GM13977 (cell line): ENCODE results near the gene RNF20.
"Not testable (repeated sequence)": the region's sequence is repeated elsewhere in the genome, so short reads cannot be mapped to it uniquely, and the experiment has no call there.

Source experiments
- DNase-seq: peaks from one replicate; pipeline ENCODE4 v3.0.0; 2012; ENCODE audit warnings: low spot score
- in situ Hi-C: fragments of 300-500 bp; cut with MboI; formaldehyde crosslinking; loops from one replicate; pipeline ENCODE4 v1.12.0; 2022; ENCODE audit warnings: low sequenced_read_pairs, low pct_unique_long_range_greater_than_20kb, mixed read lengths, inconsistent platforms; ENCODE audit not compliant: unreplicated experiment
- TF ChIP-seq, protein P1 (sequence below): IDR thresholded peaks from 2 replicates; pipeline ENCODE4 v1.5.1; 2012; ENCODE audit warnings: mild to moderate bottlenecking, control low read depth; ENCODE audit not compliant: insufficient read depth; ENCODE audit errors: extremely low read depth, missing control alignments

Gene RNF20

DNA sequence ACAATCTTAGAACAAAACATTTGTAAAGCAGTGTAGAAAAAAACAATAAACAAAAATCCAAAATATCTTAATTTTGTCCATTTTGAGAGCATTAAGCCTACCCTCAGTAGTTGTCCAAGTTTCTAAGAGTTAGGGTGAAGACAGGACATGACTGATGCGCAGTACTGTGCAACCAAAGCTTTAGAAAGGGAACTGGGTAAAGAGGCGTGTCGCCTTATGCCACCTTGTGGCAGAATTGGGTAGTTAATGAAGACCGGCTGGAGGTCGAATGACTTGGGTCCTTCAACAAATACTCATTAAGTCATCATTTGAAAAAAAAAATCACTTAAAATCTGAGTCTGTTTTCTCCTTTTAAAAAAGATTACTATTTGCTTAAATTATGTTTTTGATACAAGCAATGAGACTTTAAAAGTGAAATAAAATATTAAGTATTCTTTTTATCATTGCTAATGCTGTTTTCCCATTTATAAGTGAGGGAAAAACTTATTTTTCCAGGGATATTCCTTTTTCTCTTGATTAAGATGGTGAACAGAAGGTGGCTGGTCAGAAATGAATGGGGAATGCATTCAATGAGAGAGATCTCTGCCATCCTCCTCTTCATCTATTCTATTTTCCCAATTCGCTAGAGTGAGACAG lies 3.5 kb upstream of the RNF20 start:
- DNase-seq: peak; percentile 61
- TF ChIP-seq, protein P1, sequence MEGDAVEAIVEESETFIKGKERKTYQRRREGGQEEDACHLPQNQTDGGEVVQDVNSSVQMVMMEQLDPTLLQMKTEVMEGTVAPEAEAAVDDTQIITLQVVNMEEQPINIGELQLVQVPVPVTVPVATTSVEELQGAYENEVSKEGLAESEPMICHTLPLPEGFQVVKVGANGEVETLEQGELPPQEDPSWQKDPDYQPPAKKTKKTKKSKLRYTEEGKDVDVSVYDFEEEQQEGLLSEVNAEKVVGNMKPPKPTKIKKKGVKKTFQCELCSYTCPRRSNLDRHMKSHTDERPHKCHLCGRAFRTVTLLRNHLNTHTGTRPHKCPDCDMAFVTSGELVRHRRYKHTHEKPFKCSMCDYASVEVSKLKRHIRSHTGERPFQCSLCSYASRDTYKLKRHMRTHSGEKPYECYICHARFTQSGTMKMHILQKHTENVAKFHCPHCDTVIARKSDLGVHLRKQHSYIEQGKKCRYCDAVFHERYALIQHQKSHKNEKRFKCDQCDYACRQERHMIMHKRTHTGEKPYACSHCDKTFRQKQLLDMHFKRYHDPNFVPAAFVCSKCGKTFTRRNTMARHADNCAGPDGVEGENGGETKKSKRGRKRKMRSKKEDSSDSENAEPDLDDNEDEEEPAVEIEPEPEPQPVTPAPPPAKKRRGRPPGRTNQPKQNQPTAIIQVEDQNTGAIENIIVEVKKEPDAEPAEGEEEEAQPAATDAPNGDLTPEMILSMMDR: peak; percentile 77
- in situ Hi-C loops: no loop called here

DNA sequence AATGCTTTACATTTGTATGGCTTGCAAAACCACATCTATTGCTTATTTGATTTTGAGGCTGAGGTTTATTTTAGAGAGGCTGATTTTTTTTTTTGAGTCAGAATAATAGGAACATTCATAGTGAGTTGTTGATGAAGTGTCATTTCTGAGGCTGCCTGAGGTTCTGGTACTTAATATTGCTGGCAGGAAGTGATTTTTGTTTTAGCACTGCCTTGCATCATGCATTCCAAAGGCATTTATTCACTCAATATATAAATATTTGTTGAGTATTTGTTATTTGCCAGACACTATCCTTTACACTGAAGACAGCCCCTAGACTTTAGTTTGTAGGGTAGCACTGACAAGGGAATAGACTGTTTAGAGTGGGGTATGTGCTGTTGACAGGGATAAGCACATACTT lies 2.7 kb downstream of the RNF20 start:
- TF ChIP-seq, protein P1: no peak
- no peak for DNase-seq
- in situ Hi-C loops: no loop called here

DNA sequence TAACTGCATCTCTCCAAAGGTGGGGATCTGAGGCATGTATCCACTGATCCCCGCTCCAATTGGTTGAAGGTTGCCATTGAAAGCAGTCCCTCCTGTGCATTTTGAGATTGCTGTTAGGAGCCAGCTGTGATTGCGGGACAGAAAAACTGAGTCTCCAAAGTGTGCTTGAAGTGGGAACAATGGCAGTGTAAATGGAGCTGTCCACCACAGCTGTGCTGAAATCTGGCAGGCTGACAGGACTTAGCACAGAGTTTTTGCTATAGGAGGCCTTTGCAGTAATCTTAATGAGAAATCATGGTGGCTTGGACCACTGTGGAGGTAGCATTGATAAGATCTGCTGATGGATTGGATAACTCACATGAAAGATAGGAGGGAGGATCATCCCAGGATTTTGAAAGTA lies 3.3 kb downstream of the RNF20 start:
- TF ChIP-seq, protein P1: no peak
- no peak for DNase-seq
- in situ Hi-C loops: no loop called here

DNA sequence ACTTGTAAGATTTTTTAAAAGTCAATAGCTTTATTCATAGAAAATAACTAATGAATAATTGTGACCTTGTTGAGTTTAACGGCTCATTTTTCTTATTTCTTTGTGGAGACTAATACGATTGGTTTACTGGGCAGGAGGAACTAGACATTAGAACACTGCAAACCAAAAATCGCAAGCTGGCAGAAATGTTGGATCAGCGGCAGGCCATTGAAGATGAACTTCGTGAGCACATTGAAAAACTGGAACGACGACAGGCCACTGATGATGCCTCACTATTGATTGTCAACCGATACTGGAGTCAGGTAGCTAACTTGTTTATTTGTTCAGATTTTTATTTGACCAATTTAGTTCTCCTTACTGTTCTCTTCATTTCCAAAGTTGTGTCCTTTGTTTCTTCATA lies 6.4 kb downstream of the RNF20 start:
- in situ Hi-C loops: no loop called here
- DNase-seq: no peak
- TF ChIP-seq, protein P1: no peak

DNA sequence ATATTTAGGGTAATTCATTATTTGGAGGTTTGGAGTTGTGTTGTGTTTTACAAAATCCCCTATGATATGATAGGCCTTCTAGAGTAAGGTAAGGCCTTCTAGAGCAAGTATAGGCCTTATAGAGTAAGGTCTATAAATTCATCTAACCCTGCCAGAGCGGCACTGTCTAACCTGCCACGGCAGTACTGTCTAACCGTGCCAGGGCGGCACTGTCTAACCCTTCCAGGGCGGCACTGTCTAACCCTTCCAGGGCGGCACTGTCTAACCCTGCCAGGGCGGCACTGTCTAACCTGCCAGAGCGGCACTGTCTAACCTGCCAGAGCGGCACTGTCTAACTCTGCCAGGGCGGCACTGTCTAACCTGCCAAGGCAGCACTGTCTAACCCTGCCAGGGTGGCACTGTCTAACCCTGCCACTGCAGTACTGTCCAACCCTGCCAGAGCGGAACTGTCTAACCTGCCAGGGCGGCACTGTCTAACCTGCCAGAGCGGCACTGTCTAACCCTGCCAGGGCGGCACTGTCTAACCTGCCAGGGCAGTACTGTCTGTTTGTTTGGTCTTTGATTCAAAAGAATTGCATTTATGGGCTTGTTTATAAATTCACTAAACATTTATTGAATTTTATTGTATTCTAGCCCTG lies 9.6 kb downstream of the RNF20 start:
- in situ Hi-C loops: no loop called here
- TF ChIP-seq, protein P1: no peak
- DNase-seq: no peak

DNA sequence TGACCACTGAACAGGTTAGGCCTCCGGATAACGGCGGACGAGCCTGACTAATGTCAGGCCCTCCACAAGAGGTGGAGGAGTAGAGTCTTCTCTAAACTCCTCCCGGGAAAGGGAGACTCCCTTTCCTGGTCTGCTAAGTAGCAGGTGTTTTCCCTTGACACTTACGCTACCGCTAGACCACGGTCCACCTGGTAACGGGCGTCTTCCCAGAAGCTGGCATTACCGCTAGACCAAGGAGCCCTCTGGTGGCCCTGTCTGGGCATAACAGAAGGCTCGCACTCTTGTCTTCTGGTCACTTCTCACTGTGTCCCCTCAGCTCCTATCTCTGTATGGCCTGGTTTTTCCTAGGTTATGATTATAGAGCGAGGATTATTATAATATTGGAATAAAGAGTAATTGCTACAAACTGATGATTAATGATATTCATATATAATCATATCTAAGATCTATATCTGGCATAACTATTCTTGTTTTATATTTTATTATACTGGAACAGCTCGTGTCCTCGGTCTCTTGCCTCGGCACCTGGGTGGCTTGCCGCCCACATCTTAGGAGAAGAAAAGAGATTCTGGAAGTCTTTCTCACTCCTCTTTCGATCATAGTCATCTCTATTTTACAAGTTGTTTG lies 15.9 kb downstream of the RNF20 start:
- DNase-seq, in situ Hi-C loops: not testable (repeated sequence)

DNA sequence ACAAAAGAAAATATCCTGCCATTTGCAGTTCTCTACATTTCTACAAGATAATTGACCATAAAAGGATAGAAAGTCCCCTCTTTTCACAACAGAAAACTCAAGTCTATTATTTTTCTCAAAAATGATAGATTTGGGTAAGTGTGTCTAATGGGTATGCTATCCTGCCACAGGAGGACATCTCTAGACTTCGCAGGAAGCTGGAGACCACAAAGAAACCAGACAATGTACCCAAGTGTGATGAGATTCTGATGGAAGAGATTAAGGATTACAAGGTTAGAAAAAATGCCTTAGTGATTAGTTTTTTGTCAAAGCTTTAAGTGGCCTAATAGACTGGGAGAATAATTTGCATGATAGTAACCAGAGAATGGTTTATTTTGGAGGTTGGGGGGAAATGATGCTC lies 28.1 kb downstream of the RNF20 start:
- DNase-seq: no peak
- in situ Hi-C loops: no loop called here

More for the DNA sequence above, 28.1 kb downstream of the RNF20 start:
- TF ChIP-seq, protein P1: no peak
